NCI-H2196 (cell line): ENCODE data around the gene DCLRE1B.

ENCODE experiments used
- DNase-seq: peaks from one replicate; lab custom pipeline; 2025; ENCODE audit not compliant: unreplicated experiment; lab: John Stamatoyannopoulos, UW

DCLRE1B gene

GRCh38 chr1:113886417-113887401, 18.4 kb upstream of the DCLRE1B start:
- DNase-seq, result no peak

GRCh38 chr1:113887402-113888175, 17.5 kb upstream of the DCLRE1B start, which contains the start of gene BCL2L15:
TSS of gene BCL2L15 (minus strand) at chr1:113887581. CDS start at chr1:113887375, 206 bp downstream.
- no peak for DNase-seq

- DNase-seq, result no peak
These were observed 14.3 kb upstream of the DCLRE1B start for GRCh38 chr1:113890816-113891215.

GRCh38 chr1:113891631-113892220, 13.4 kb upstream of the DCLRE1B start:
- DNase-seq, result no peak

- no peak for DNase-seq
These were observed 11.9 kb upstream of the DCLRE1B start for GRCh38 chr1:113893267-113893666.

- no peak for DNase-seq
These were observed 10.0 kb upstream of the DCLRE1B start for GRCh38 chr1:113895098-113895497.

- DNase-seq, result no peak
These were observed 9.2 kb upstream of the DCLRE1B start for GRCh38 chr1:113895961-113896360.

- no peak for DNase-seq
These were observed 6.8 kb upstream of the DCLRE1B start for GRCh38 chr1:113898241-113898814.

GRCh38 chr1:113899111-113899510, 6.0 kb upstream of the DCLRE1B start:
- DNase-seq, result no peak

GRCh38 chr1:113901191-113901590, 3.9 kb upstream of the DCLRE1B start:
- no peak for DNase-seq

GRCh38 chr1:113903501-113904292, 1.4 kb upstream of the DCLRE1B start:
- no peak for DNase-seq

GRCh38 chr1:113904293-113904673, 843 bp upstream of the DCLRE1B start:
- peak; percentile 43 for DNase-seq

- peak; percentile 28 for DNase-seq
These were observed 322 bp downstream of the DCLRE1B start for GRCh38 chr1:113905435-113905861.

GRCh38 chr1:113912594-113913311, 7.6 kb downstream of the DCLRE1B start:
- peak; percentile 82 for DNase-seq

- no peak for DNase-seq
These were observed 8.2 kb downstream of the DCLRE1B start for GRCh38 chr1:113913312-113913668.

GRCh38 chr1:113913887-113914664, 8.9 kb downstream of the DCLRE1B start:
- no peak for DNase-seq

GRCh38 chr1:113916974-113917373, 11.8 kb downstream of the DCLRE1B start:
- no peak for DNase-seq

GRCh38 chr1:113917400-113918082, 12.4 kb downstream of the DCLRE1B start:
- DNase-seq, result no peak
